CD4-positive, alpha-beta T cell treated with Interleukin-4 for 1 hour (primary cell): Measurements from ENCODE around the gene TMEM144.

Experiments
- DNase-seq, 2 donors: peaks; one replicate each; pipeline ENCODE4 v3.0.0-alpha.2; 2020 to 2022

TMEM144 gene

DNA sequence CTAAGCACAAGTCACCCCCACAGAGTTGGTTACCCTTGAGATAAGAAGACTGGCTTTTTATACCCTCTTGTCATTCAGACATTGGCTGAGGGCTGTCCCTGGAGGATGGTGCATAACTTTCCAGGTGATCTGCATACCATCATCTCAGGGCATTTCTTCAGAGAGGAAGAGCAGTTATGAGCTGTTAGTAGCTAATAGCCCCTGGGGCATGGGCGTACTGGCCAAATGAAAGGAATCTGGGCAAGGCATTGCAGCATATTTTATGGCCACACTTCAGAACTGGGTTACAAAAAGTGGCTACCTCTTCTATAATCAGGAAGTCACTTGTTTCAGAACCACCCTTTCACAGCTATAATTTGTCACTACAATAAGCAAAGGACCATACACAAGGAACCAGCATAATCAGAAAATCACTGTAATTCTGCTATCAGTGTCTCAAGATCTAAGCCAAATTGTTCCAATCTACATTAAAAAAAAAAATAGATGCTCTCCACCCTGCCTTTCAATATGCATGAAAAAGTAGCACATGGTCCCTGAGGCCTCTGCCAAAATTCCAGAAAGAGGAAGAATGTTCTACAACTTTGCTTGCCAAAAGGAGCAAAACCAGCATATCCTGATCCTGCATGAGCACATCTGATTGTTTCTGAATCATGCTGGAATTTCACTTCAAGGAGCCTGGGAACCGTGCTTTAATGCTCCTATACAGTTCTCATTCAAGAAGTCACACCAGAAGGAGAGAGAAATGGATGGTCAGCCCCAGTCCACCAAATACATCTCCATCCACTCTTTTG is 92.0 kb downstream of the TMEM144 start:
- no peak for DNase-seq

DNA sequence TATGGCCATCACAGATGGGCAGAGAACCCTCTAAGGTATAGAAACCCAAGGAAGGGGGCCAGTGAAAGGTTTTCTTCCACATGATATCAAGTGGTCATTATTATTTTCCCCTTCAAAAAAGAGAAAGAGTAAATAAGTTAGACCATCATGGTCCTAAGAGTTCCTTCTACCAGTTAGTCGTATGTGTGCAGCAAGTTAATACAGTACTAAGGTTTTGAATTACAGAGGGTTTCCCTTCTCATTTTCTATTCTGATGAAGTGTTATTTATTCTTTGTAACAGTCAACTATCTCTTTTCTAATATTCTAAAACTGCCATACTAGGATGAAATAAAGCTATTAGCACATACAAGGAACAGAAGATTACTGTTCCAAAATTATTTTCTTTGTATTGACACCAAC is 94.4 kb downstream of the TMEM144 start:
- no peak for DNase-seq
